ENCODE results near the gene ECEL1. TPM values are rescaled to one million over a fixed set of nuclear protein-coding genes. Genes with fewer than 3 reads are reported as not detected.
A peak's percentile ranks its signal among the peaks of the same experiment; 100 is the strongest.

ECEL1 gene
- total RNA-seq, 1 donor from 2014 or later = not detected

DNA sequence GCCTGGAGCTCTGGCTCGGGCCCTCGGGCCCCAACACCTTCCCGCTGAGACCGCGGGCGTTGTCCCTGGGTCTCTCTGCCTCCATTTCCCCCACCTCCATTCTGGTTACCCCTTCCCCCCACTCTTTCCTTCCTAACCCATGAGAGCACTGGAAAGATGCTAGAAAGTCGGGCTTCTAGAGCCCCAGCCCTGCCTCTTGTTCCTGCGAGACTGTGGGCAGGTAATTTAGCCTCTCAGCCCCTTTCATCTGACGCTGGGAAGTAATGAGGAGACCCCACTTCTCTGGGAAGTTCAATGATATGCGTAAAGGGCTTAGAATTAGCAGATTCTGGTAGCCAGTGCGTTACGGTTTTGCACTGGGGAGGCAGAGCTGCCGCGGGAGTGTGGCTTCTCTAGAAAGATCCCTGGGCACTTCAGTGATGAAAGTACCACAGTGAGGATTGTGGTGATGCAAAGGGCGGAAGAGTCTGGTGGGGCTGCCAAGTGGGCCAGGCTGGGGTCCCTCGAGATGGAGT is 16.2 kb upstream of the ECEL1 start:
- no peak for FAIRE-seq
- Histone ChIP-seq H3K27me3 (ENCODE audit: control insufficient read depth, insufficient read depth, low read length) (peaks cover 37% of the 10 kb centered on the region), H3K36me3 (ENCODE audit: control insufficient read depth, insufficient read depth, low read length) (no peaks in the 10 kb centered on the region), H3K4me3 (ENCODE audit: low read depth, low read length) (no peak overlapping the region)
- DNase-seq (ENCODE audit: low read depth) = no peak
- TF ChIP-seq, protein P1, sequence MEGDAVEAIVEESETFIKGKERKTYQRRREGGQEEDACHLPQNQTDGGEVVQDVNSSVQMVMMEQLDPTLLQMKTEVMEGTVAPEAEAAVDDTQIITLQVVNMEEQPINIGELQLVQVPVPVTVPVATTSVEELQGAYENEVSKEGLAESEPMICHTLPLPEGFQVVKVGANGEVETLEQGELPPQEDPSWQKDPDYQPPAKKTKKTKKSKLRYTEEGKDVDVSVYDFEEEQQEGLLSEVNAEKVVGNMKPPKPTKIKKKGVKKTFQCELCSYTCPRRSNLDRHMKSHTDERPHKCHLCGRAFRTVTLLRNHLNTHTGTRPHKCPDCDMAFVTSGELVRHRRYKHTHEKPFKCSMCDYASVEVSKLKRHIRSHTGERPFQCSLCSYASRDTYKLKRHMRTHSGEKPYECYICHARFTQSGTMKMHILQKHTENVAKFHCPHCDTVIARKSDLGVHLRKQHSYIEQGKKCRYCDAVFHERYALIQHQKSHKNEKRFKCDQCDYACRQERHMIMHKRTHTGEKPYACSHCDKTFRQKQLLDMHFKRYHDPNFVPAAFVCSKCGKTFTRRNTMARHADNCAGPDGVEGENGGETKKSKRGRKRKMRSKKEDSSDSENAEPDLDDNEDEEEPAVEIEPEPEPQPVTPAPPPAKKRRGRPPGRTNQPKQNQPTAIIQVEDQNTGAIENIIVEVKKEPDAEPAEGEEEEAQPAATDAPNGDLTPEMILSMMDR (IDR thresholded peaks at IDR 0.05; ENCODE audit: insufficient read depth, low read length, severe bottlenecking) = no peak

DNA sequence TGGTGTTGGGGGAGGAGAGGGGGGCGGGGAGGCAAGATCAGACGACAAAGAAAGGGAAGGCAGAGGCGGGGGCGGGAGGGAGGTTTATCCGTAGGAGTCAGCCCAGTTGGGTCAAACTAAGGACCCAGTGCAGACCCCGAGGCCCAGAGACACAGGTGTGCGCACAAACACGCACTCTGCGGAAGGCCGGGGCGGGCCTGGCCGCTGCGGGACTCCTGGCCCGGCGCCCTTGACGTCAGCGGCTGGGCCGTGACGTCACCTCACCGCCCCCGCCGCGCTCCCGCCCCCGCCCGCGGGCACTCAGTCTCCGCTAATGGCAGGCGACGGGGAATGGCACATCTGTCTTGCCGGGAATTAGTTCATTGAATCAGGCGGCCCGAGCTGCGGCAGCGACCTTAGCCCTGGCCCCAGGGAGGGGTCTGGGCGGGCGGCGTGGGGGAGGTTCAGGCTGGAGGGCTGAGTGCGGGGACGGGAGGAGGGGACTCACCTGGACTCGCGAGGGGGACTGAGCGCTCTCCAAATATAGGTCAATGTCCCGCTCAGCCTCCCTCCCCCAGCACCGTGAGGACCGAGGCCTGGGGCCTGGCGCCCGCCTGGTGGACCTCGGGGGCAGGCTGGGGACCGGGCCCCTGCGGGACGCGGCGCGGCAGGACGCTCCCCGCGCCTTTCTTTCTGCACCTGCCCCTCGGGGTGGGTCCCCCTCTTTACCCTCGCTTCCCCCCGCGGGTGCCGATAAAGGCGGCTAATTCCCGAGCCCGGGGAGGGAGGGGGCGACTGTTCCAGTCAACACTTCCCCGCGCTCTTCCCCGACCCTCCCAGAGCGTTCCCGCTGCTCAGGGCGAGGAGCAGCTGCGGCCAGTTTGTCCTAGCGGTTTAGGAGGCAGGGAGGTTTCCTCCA is 15.5 kb upstream of the ECEL1 start:
- no peak for DNase-seq (ENCODE audit: low read depth)
- H3K27me3 ChIP-seq (ENCODE audit: control insufficient read depth, insufficient read depth, low read length) = peaks cover 38% of the 10 kb centered on the region
- TF ChIP-seq, protein P1 (IDR thresholded peaks at IDR 0.05; ENCODE audit: insufficient read depth, low read length, severe bottlenecking) = no peak
- H3K4me3 ChIP-seq (ENCODE audit: low read depth, low read length) = peak overlapping the region; percentile 9
- FAIRE-seq = no peak
- no peaks in the 10 kb centered on the region for H3K36me3 ChIP-seq (ENCODE audit: control insufficient read depth, insufficient read depth, low read length)

DNA sequence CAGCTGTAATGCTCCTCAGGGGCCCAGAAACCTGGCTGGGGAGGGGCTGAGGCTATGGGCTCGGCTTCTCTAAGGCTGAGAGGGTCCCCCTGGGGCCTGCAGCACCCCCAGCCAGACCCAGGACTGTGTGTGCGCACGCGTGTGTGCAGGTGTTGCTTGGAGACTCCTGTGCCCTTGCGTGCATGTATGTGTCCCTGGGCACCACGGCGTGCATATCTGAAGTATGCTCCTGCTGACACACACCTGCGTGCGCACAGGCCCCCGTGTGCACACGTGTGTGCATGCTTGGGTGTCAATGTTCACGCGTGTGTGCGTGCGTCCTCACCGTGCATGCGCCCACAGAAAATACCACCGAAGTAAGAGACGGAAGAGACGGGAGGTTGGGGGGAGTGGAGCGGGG is 14.9 kb upstream of the ECEL1 start:
- Histone ChIP-seq H3K36me3 (ENCODE audit: control insufficient read depth, insufficient read depth, low read length) (no peaks in the 10 kb centered on the region), H3K4me3 (ENCODE audit: low read depth, low read length) (no peak overlapping the region), H3K27me3 (ENCODE audit: control insufficient read depth, insufficient read depth, low read length) (peaks cover 37% of the 10 kb centered on the region)
- DNase-seq (ENCODE audit: low read depth) (no peak), FAIRE-seq (no peak)
- TF ChIP-seq, protein P1 (IDR thresholded peaks at IDR 0.05; ENCODE audit: insufficient read depth, low read length, severe bottlenecking) = no peak

DNA sequence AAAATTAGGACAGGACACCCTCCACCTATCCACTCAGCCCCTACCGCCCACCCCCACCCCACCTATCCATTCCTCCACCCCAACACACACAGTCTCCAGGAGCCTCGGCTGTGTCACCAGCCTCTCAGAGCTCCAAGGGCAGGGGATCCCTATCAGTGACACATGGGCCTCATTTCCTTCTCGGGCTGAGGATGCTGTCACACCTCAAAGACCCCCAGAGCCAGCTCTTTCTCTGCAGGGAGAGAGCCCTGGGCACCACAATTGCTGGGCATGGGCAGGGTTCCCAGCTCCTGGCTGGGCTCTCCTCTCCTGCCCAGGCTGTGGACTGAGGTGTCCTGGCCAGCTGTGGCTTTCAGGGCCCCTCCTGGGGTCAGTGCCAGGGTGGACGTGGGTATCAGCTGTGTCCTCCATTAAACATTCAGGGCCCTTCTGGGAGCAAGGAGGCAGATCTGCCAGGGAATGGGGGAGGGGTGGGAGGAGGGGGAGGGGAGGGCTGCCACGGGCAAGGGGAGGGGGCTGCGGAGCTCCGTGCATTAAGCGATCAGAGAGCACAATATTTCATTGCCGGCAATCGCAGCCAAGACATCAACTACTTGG is 14.3 kb upstream of the ECEL1 start:
- Histone ChIP-seq H3K27me3 (ENCODE audit: control insufficient read depth, insufficient read depth, low read length) (peaks cover 37% of the 10 kb centered on the region), H3K4me3 (ENCODE audit: low read depth, low read length) (no peak overlapping the region), H3K36me3 (ENCODE audit: control insufficient read depth, insufficient read depth, low read length) (no peaks in the 10 kb centered on the region)
- FAIRE-seq (no peak), DNase-seq (ENCODE audit: low read depth) (no peak)
- TF ChIP-seq, protein P1 (IDR thresholded peaks at IDR 0.05; ENCODE audit: insufficient read depth, low read length, severe bottlenecking) = no peak

DNA sequence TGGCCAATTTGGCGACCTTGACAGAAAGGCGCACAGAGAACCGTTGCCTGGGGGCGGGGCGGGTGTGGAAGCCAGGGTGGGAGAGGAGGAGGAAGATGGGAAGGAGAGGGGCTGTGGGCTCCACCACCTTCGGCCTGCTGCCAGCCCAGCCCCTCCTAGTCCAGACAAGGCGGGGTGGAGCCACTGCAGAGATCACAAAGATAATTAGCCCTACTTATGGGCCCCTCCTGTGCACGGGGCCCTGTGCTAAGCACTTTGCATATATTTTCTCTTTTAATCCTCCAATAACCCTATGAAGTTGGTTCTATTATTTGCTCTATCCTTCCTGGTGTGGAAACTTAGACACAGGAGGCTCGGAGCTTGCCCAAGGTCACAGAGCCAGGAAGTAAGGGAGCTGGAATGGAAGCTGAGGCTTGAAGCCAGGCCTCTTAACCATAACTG is 13.7 kb upstream of the ECEL1 start:
- Histone ChIP-seq H3K4me3 (ENCODE audit: low read depth, low read length) (no peak overlapping the region), H3K36me3 (ENCODE audit: control insufficient read depth, insufficient read depth, low read length) (no peaks in the 10 kb centered on the region), H3K27me3 (ENCODE audit: control insufficient read depth, insufficient read depth, low read length) (peaks cover 33% of the 10 kb centered on the region)
- no peak for DNase-seq (ENCODE audit: low read depth)
- no peak for FAIRE-seq
- TF ChIP-seq, protein P1 (IDR thresholded peaks at IDR 0.05; ENCODE audit: insufficient read depth, low read length, severe bottlenecking) = no peak

Measured in bronchial epithelial cell (primary cell).